Stomach (tissue), 4 donors: ENCODE measurements around the gene SAMM50.

ENCODE experiments used
- EP300 ChIP-seq: sonication (generic); formaldehyde crosslinking; IDR thresholded peaks from one replicate; pipeline ENCODE4 v1.6.1; 2017; ENCODE audit warnings: antibody characterized with exemption
- POLR2A ChIP-seq, 4 donors: fragments of 450-650 bp; IDR thresholded peaks; one replicate each; pipeline ENCODE4 v1.6.1; 2016; ENCODE audit warnings: antibody characterized with exemption in 4 of 4, control low read depth in 2 of 4, mild to moderate bottlenecking in 1 of 4, moderate library complexity in 1 of 4
- POLR2AphosphoS5 ChIP-seq, 3 donors: sonication (generic); formaldehyde crosslinking; IDR thresholded peaks; one replicate each; pipeline ENCODE4 v1.6.1; 2016; ENCODE audit warnings: antibody characterized with exemption in 3 of 3
- TF ChIP-seq, protein P1 (sequence below), 7 experiments: fragments of 450-650 bp in 4 of 7; fragments of 200-600 bp in 3 of 7; sonication (generic) in 3 of 7; IDR thresholded peaks; one replicate each; pipeline ENCODE4 v1.5.1; 2016 to 2019; ENCODE audit warnings: antibody characterized with exemption in 7 of 7, control low read depth in 2 of 7, mild to moderate bottlenecking in 1 of 7

DNA sequence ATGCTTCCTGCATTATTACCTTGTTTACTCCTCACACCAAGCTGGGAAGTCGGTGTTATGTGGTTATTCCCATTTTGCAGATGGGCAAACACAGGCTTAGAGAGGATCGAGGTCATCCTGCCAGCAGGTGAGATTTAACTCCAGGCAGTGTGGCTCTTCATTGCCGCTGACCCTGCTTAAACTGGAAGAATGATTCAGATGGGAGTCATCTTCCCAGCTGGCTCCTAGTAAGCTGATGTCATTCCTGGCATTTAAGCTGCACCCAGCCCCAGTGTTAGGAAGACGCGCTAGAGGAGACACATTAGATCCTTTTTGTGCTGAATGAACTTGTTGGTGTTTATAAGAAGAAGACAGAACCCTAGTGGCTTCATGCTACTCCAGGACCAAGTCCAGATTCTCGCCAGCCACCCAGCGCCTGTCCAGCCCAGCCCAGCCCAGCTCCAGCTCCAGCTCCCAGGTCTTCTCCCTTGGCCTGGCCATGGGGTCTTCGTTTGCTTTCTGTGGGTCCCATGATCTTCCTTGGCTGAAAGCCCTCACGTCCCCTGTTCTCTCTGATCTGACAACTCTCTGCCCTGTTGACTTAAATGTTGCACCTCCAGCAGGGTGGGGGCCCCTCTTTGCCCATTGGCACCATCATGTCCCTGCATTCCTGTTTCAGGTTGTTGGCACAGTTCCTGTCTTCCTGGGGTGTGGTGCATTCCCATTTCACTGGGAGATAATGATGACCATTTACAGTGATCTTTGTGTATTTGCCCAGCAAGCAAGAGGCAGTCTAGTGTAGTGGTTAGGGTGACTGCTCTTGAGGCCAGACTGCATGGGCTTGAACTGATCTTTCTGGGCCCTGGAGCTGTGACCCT lies 82.5 kb downstream of the SAMM50 start:
- TF ChIP-seq, protein P1, sequence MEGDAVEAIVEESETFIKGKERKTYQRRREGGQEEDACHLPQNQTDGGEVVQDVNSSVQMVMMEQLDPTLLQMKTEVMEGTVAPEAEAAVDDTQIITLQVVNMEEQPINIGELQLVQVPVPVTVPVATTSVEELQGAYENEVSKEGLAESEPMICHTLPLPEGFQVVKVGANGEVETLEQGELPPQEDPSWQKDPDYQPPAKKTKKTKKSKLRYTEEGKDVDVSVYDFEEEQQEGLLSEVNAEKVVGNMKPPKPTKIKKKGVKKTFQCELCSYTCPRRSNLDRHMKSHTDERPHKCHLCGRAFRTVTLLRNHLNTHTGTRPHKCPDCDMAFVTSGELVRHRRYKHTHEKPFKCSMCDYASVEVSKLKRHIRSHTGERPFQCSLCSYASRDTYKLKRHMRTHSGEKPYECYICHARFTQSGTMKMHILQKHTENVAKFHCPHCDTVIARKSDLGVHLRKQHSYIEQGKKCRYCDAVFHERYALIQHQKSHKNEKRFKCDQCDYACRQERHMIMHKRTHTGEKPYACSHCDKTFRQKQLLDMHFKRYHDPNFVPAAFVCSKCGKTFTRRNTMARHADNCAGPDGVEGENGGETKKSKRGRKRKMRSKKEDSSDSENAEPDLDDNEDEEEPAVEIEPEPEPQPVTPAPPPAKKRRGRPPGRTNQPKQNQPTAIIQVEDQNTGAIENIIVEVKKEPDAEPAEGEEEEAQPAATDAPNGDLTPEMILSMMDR (IDR thresholded peaks at IDR 0.05), result no peak
- TF ChIP-seq POLR2AphosphoS5 (IDR thresholded peaks at IDR 0.05) (peak in 1 of 3 donors; percentile 73), POLR2A (IDR thresholded peaks at IDR 0.05) (no peak), EP300 (no peak)
